Measurements from ENCODE around the gene PCDHA7.

PCDHA7 gene

DNA sequence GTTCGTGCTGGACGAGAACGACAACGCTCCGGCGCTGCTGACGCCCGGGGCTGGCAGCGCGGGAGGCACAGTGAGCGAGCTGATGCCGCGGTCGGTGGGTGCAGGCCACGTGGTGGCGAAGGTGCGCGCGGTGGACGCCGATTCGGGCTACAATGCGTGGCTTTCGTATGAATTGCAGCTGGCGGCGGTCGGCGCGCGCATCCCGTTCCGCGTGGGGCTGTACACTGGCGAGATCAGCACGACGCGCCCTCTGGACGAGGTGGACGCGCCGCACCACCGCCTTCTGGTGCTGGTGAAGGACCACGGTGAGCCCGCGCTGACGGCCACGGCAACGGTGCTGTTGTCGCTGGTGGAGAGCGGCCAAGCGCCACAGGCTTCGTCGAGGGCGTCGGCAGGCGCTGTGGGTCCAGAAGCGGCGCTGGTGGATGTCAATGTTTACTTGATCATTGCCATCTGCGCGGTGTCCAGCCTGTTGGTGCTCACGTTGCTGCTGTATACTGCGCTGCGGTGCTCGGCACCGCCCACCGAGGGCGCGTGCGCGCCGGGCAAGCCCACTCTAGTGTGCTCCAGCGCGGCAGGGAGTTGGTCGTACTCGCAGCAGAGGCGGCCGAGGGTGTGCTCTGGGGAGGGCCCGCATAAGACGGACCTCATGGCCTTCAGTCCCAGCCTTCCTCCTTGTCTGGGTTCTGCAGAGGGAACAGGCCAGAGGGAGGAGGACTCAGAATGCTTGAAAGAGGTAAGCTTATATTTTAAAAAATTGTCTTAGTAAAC lies 50.0 kb downstream of the PCDHA7 start:
- Histone ChIP-seq H3K36me3 (ENCODE audit: control insufficient read depth, insufficient read depth, low read length) (no peaks in the 10 kb centered on the region), H3K4me3 (ENCODE audit: low read depth, low read length) (no peak overlapping the region), H3K9me3 (ENCODE audit: control insufficient read depth, low read length) (no peaks in the 10 kb centered on the region), H3K79me2 (peaks cover 2% of the 10 kb centered on the region), H3K4me2 (ENCODE audit: low read length) (no peak overlapping the region), H3K27ac (no peak overlapping the region), H2AFZ (no peak overlapping the region), H3K27me3 (ENCODE audit: control insufficient read depth, insufficient read depth, low read length) (no peaks in the 10 kb centered on the region), H3K4me1 (no peaks in the 10 kb centered on the region), H3K9ac (no peak overlapping the region)
- TF ChIP-seq, protein P1, sequence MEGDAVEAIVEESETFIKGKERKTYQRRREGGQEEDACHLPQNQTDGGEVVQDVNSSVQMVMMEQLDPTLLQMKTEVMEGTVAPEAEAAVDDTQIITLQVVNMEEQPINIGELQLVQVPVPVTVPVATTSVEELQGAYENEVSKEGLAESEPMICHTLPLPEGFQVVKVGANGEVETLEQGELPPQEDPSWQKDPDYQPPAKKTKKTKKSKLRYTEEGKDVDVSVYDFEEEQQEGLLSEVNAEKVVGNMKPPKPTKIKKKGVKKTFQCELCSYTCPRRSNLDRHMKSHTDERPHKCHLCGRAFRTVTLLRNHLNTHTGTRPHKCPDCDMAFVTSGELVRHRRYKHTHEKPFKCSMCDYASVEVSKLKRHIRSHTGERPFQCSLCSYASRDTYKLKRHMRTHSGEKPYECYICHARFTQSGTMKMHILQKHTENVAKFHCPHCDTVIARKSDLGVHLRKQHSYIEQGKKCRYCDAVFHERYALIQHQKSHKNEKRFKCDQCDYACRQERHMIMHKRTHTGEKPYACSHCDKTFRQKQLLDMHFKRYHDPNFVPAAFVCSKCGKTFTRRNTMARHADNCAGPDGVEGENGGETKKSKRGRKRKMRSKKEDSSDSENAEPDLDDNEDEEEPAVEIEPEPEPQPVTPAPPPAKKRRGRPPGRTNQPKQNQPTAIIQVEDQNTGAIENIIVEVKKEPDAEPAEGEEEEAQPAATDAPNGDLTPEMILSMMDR (IDR thresholded peaks at IDR 0.05), result no peak
